H9 (cell line): Measurements from ENCODE around the gene RTTN. TPM values are rescaled to one million over a fixed set of nuclear protein-coding genes. Genes with fewer than 3 reads are reported as not detected.
"Not testable (repeated sequence)": the region's sequence is repeated elsewhere in the genome, so short reads cannot be mapped to it uniquely, and the experiment has no call there.

Experiments
- DNase-seq: peaks from one replicate; pipeline ENCODE4 v3.0.0-alpha.2; 2017
- H2AFZ ChIP-seq: one replicate; pipeline ENCODE4 v1.6.1; 2013; ENCODE audit warnings: mild to moderate bottlenecking, low read length, control low read depth, moderate library complexity
- H2AK5ac ChIP-seq: 2 replicates; pipeline ENCODE4 v1.6.1; 2013; ENCODE audit warnings: low read length, control low read depth, mixed read lengths; ENCODE audit not compliant: insufficient read length
- H2BK120ac ChIP-seq: one replicate; pipeline ENCODE4 v1.6.1; 2013; ENCODE audit warnings: low read depth, mild to moderate bottlenecking, low read length, control low read depth, inconsistent platforms; ENCODE audit not compliant: poor library complexity, severe bottlenecking
- H2BK12ac ChIP-seq: 2 replicates; pipeline ENCODE4 v1.6.1; 2013; ENCODE audit warnings: low read length, control low read depth, mixed read lengths, low read depth; ENCODE audit not compliant: insufficient read length
- H2BK15ac ChIP-seq: 2 replicates; pipeline ENCODE4 v1.6.1; 2013; ENCODE audit warnings: low read depth, low read length, control low read depth
- H2BK20ac ChIP-seq: one replicate; pipeline ENCODE4 v1.6.1; 2013; ENCODE audit warnings: low read depth, mild to moderate bottlenecking, low read length, control low read depth, inconsistent platforms; ENCODE audit not compliant: poor library complexity, severe bottlenecking
- H2BK5ac ChIP-seq: 2 replicates; pipeline ENCODE4 v1.6.1; 2013; ENCODE audit warnings: low read length, control low read depth, mixed read lengths; ENCODE audit not compliant: insufficient read length
- H3K14ac ChIP-seq: 2 replicates; pipeline ENCODE4 v1.6.1; 2013; ENCODE audit warnings: low read length, control low read depth; ENCODE audit not compliant: insufficient read depth
- H3K18ac ChIP-seq: 2 replicates; pipeline ENCODE4 v1.6.1; 2013; ENCODE audit warnings: low read depth, mild to moderate bottlenecking, mixed read lengths, low read length, control low read depth; ENCODE audit not compliant: insufficient read length
- H3K23ac ChIP-seq: 2 replicates; pipeline ENCODE4 v1.6.1; 2013; ENCODE audit warnings: low read length, control low read depth, mixed read lengths, low read depth; ENCODE audit not compliant: insufficient read length
- H3K23me2 ChIP-seq: 2 replicates; pipeline ENCODE4 v1.6.1; 2013; ENCODE audit warnings: low read depth, mild to moderate bottlenecking, mixed read lengths, low read length, control low read depth; ENCODE audit not compliant: insufficient read length, poor library complexity, severe bottlenecking
- H3K27ac ChIP-seq: 2 replicates; pipeline ENCODE4 v1.5.1; 2013; ENCODE audit warnings: low read length, control low read depth, mixed read lengths, low read depth; ENCODE audit not compliant: insufficient read length
- H3K27me3 ChIP-seq: 2 replicates; pipeline ENCODE4 v1.6.1; 2013; ENCODE audit warnings: low read length, control low read depth, inconsistent platforms; ENCODE audit not compliant: insufficient read depth
- H3K4ac ChIP-seq: 2 replicates; pipeline ENCODE4 v1.6.1; 2013; ENCODE audit warnings: low read depth, mild to moderate bottlenecking, control low read depth, inconsistent platforms, low read length, moderate library complexity
- H3K4me1 ChIP-seq: 2 replicates; pipeline ENCODE4 v1.6.1; 2013; ENCODE audit warnings: low read length, control low read depth, inconsistent platforms; ENCODE audit not compliant: insufficient read depth
- H3K4me2 ChIP-seq: 2 replicates; pipeline ENCODE4 v1.6.1; 2013; ENCODE audit warnings: low read length, control low read depth, mixed read lengths; ENCODE audit not compliant: insufficient read length, insufficient read depth
- H3K56ac ChIP-seq: 2 replicates; pipeline ENCODE4 v1.6.1; 2013; ENCODE audit warnings: low read depth, mild to moderate bottlenecking, mixed read lengths, low read length, control low read depth; ENCODE audit not compliant: insufficient read length
- H3K79me1 ChIP-seq: 2 replicates; pipeline ENCODE4 v1.6.1; 2013; ENCODE audit warnings: low read depth, mild to moderate bottlenecking, moderate library complexity, low read length, control low read depth, inconsistent platforms; ENCODE audit not compliant: insufficient read depth, poor library complexity, severe bottlenecking
- H3K79me2 ChIP-seq: 2 replicates; pipeline ENCODE4 v1.6.1; 2013; ENCODE audit warnings: low read length, control low read depth, inconsistent platforms; ENCODE audit not compliant: insufficient read depth
- H3K9ac ChIP-seq: 2 replicates; pipeline ENCODE4 v1.6.1; 2013; ENCODE audit warnings: low read length, control low read depth, mixed read lengths; ENCODE audit not compliant: insufficient read length; ENCODE audit errors: extremely low read depth
- H3K9me3 ChIP-seq: one replicate; pipeline ENCODE4 v1.6.1; 2013; ENCODE audit warnings: low read depth, low read length, inconsistent platforms; ENCODE audit not compliant: control insufficient read depth
- H3T11ph ChIP-seq: one replicate; pipeline ENCODE4 v1.6.1; 2013; ENCODE audit warnings: mild to moderate bottlenecking, low read length, control low read depth, inconsistent platforms
- H4K20me1 ChIP-seq: one replicate; pipeline ENCODE4 v1.6.1; 2013; ENCODE audit not compliant: control insufficient read depth, insufficient read length, insufficient read depth
- H4K5ac ChIP-seq: 2 replicates; pipeline ENCODE4 v1.6.1; 2013; ENCODE audit warnings: low read depth, mild to moderate bottlenecking, mixed read lengths, low read length, control low read depth; ENCODE audit not compliant: insufficient read length
- H4K8ac ChIP-seq: replicated peaks from 2 replicates; pipeline ENCODE4 v1.6.1; 2013; ENCODE audit warnings: low read length, control low read depth, mixed read lengths, low read depth; ENCODE audit not compliant: insufficient read length
- H4K91ac ChIP-seq: 2 replicates; pipeline ENCODE4 v1.6.1; 2013; ENCODE audit warnings: low read depth, mild to moderate bottlenecking, moderate library complexity, mixed read lengths, low read length, control low read depth; ENCODE audit not compliant: insufficient read length
- H3K27ac Mint-ChIP-seq, 3 experiments: 2 replicates in 2 of 3; 3 replicates in 1 of 3; pipeline ENCODE4 v1.8.0; 2020 to 2021; ENCODE audit warnings: mixed read lengths in 3 of 3, mild to moderate bottlenecking in 1 of 3, moderate library complexity in 1 of 3
- H3K27me3 Mint-ChIP-seq: 2 replicates; pipeline ENCODE4 v1.8.0; 2021; ENCODE audit warnings: low read depth, mild to moderate bottlenecking, moderate library complexity, mixed read lengths
- H3K36me3 Mint-ChIP-seq, 3 experiments: 2 replicates in 2 of 3; 3 replicates in 1 of 3; pipeline ENCODE4 v1.8.0; 2020 to 2021; ENCODE audit warnings: low read depth in 3 of 3, mixed read lengths in 3 of 3; ENCODE audit not compliant: insufficient read depth in 1 of 3
- H3K4me1 Mint-ChIP-seq, 2 experiments: 2 replicates each; pipeline ENCODE4 v1.8.0; 2020; ENCODE audit warnings: mixed read lengths in 2 of 2
- H3K4me3 Mint-ChIP-seq, 2 experiments: 2 replicates in 1 of 2; 3 replicates in 1 of 2; pipeline ENCODE4 v1.8.0; 2020 to 2021; ENCODE audit warnings: mild to moderate bottlenecking in 2 of 2, mixed read lengths in 2 of 2, moderate library complexity in 1 of 2
- H3K9me3 Mint-ChIP-seq, 2 experiments: 2 replicates in 1 of 2; 3 replicates in 1 of 2; pipeline ENCODE4 v1.8.0; 2020; ENCODE audit warnings: mild to moderate bottlenecking in 2 of 2, mixed read lengths in 2 of 2, moderate library complexity in 1 of 2
- WGBS: extraction: QIAGEN DNeasy Blood & Tissue Kit; methylation state at CpG from one replicate; pipeline ENCODE4 v1.1.7; 2013; ENCODE audit warnings: missing lambda C conversion rate, low lambda C conversion rate, mixed read lengths; ENCODE audit not compliant: insufficient read length; ENCODE audit errors: extremely low coverage; 5-methylcytosine and 5-hydroxymethylcytosine counted together
- total RNA-seq: library from RNA; stranded (reverse); gene quantifications from 2 replicates; pipeline ENCODE4 v1.2.1, GENCODE V29; 2021
- TF ChIP-seq, protein P1 (sequence below): fragments of 200-600 bp; sonication (generic); conservative IDR thresholded peaks from 3 replicates; pipeline ENCODE4 v1.8.0; 2021; ENCODE audit warnings: antibody characterized with exemption, mild to moderate bottlenecking

RTTN gene
- total RNA-seq, 1 experiment from 2014 or later = 17.6 TPM

DNA sequence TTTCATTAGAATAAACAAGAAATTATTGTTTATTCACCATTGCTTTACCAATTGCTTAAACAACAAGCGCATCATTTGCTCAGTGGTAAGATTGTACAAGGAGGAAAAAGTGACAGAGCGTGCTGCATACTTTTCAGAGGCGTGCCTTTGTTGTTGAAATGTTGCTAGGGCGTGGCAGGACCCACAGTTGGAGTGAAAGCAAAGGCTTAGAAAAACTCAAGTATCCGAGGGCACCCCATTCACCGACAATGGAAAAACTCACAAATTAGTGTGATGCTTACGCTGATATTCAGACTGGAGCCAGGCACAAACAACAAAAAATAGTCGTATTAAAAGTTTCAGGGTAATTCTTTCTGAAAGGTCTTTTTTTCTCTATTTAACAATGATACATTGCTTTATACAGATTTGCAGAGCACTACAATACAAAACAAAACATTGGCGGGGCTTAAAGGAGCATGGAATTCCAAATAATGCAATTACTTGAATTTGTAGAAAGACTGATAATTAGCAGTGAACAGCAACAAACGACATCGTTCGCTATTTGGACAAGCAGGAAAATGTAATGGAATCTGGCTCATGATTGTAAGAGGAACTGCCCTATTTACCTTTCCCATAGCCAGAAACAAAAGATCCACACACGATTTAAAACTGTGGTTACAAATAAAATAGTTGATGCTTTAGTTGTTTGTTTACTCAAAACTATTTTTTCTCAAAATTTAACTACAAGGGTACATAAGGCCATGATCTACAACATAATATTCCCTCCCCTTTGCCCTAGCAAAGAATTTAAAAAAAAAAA is 37.8 kb upstream of the RTTN start:
- Histone ChIP-seq H3K23ac (no peak overlapping the region), H3K56ac (no peak overlapping the region), H2BK5ac (no peak overlapping the region), H4K5ac (no peak overlapping the region), H3K27me3 (no peaks in the 10 kb centered on the region), H2AK5ac (no peak overlapping the region), H3K9me3 (no peaks in the 10 kb centered on the region), H3K4me2 (no peak overlapping the region), H3K9ac (no peak overlapping the region), H2BK12ac (no peak overlapping the region), H2BK120ac (no peak overlapping the region), H3K4ac (no peak overlapping the region), H3K18ac (no peak overlapping the region), H3T11ph (no peak overlapping the region), H4K8ac (no peak overlapping the region), H3K79me1 (no peaks in the 10 kb centered on the region), H3K27ac (no peak overlapping the region), H3K23me2 (no peaks in the 10 kb centered on the region), H3K4me1 (no peaks in the 10 kb centered on the region), H2AFZ (no peak overlapping the region), H2BK20ac (no peak overlapping the region), H4K91ac (no peak overlapping the region), H2BK15ac (no peak overlapping the region), H3K79me2 (no peaks in the 10 kb centered on the region), H3K14ac (no peak overlapping the region), H4K20me1 (no peaks in the 10 kb centered on the region)
- no CpG with 5 or more reads among the region's 13 CpGs for WGBS
- H3K27me3 Mint-ChIP-seq = peaks cover 8% of the 10 kb centered on the region
- no peak for DNase-seq
- TF ChIP-seq, protein P1, sequence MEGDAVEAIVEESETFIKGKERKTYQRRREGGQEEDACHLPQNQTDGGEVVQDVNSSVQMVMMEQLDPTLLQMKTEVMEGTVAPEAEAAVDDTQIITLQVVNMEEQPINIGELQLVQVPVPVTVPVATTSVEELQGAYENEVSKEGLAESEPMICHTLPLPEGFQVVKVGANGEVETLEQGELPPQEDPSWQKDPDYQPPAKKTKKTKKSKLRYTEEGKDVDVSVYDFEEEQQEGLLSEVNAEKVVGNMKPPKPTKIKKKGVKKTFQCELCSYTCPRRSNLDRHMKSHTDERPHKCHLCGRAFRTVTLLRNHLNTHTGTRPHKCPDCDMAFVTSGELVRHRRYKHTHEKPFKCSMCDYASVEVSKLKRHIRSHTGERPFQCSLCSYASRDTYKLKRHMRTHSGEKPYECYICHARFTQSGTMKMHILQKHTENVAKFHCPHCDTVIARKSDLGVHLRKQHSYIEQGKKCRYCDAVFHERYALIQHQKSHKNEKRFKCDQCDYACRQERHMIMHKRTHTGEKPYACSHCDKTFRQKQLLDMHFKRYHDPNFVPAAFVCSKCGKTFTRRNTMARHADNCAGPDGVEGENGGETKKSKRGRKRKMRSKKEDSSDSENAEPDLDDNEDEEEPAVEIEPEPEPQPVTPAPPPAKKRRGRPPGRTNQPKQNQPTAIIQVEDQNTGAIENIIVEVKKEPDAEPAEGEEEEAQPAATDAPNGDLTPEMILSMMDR = no peak
- no peaks in the 10 kb centered on the region; a peak in 1 of 7 replicates for H3K36me3 Mint-ChIP-seq
- no peaks in the 10 kb centered on the region; a peak in 1 of 5 replicates for H3K9me3 Mint-ChIP-seq
- H3K4me3 Mint-ChIP-seq = no peak overlapping the region
- H3K27ac Mint-ChIP-seq = no peak overlapping the region
- no peaks in the 10 kb centered on the region for H3K4me1 Mint-ChIP-seq

DNA sequence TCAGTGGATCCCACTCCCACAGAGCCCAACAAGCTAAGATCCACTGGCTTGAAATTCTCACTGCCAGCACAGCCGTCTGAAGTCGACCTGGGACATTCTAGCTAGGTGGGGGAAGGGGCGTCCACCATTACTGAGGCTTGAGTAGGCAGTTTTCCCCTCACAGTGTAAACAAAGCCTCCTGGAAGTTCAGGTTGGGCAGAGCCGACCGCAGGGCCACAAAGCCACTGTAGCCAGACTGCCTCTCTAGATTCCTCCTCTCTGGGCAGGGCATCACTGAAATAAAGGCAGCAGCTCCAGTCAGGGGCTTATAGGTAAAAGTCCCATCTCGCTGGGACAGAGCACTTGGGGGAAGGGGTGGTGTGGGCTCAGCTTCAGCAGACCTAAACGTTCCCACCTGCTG is 31.4 kb upstream of the RTTN start:
- not testable (repeated sequence) for H2BK15ac ChIP-seq, H3K79me1 ChIP-seq, H4K5ac ChIP-seq, H3K4me1 Mint-ChIP-seq, H4K8ac ChIP-seq, H3K4me2 ChIP-seq, H3K27me3 Mint-ChIP-seq, H2AK5ac ChIP-seq, DNase-seq, H2BK20ac ChIP-seq, H3K4ac ChIP-seq, H3K4me3 Mint-ChIP-seq, H3K27ac Mint-ChIP-seq, H2BK120ac ChIP-seq, H2AFZ ChIP-seq, H3K4me1 ChIP-seq, H2BK12ac ChIP-seq, H3K18ac ChIP-seq, H4K20me1 ChIP-seq, H3K79me2 ChIP-seq, H3T11ph ChIP-seq, H3K27ac ChIP-seq, H3K9me3 ChIP-seq, H3K27me3 ChIP-seq, H3K23ac ChIP-seq, H3K23me2 ChIP-seq, H3K9ac ChIP-seq, H3K36me3 Mint-ChIP-seq, H4K91ac ChIP-seq, H3K9me3 Mint-ChIP-seq, H3K56ac ChIP-seq, H2BK5ac ChIP-seq
- no CpG with 5 or more reads among the region's 7 CpGs for WGBS
- peak overlapping the region; percentile 39; the same call in 1 of the 2 replicates for H3K14ac ChIP-seq
